Stimulated activated memory B cell treated with anti-CD40 and anti-IgM and Interleukin-4, amounts not matched to agents 10 μg/mL and 1 μg/mL and 100 μg/mL, for 72 hours (primary cell): ENCODE data around the gene TIGD6.
A peak's percentile ranks its signal among the peaks of the same experiment; 100 is the strongest.

Experiments used
- ATAC-seq: fragments of 150-1000 bp; cut with Tn5 transposase; 2 replicates; pipeline ENCODE4 v1.10.0; 2021
- H3K27ac Mint-ChIP-seq: one replicate; pipeline ENCODE4 v1.8.0; 2022; ENCODE audit warnings: mild to moderate bottlenecking, mixed read lengths
- H3K27me3 Mint-ChIP-seq: one replicate; pipeline ENCODE4 v1.8.0; 2022; ENCODE audit warnings: mixed read lengths
- H3K36me3 Mint-ChIP-seq: one replicate; pipeline ENCODE4 v1.8.0; 2022; ENCODE audit warnings: mixed read lengths
- H3K4me1 Mint-ChIP-seq: one replicate; pipeline ENCODE4 v1.8.0; 2022; ENCODE audit warnings: mixed read lengths
- H3K4me3 Mint-ChIP-seq: one replicate; pipeline ENCODE4 v1.8.0; 2022; ENCODE audit warnings: mild to moderate bottlenecking, moderate library complexity, mixed read lengths
- H3K9me3 Mint-ChIP-seq: one replicate; pipeline ENCODE4 v1.8.0; 2022; ENCODE audit warnings: mixed read lengths

Gene TIGD6

GRCh38 chr5:149966946-149967345 is 33.5 kb downstream of the TIGD6 start:
- no peak overlapping the region for H3K4me3 Mint-ChIP-seq
- H3K4me1 Mint-ChIP-seq = no peaks in the 10 kb centered on the region
- H3K9me3 Mint-ChIP-seq = no peaks in the 10 kb centered on the region
- no peak overlapping the region for H3K27ac Mint-ChIP-seq
- no peaks in the 10 kb centered on the region for H3K27me3 Mint-ChIP-seq
- peaks cover 7% of the 10 kb centered on the region for H3K36me3 Mint-ChIP-seq
- ATAC-seq = no peak

GRCh38 chr5:149963729-149964128 is 36.7 kb downstream of the TIGD6 start:
- H3K9me3 Mint-ChIP-seq = no peaks in the 10 kb centered on the region
- H3K27ac Mint-ChIP-seq = no peak overlapping the region
- no peaks in the 10 kb centered on the region for H3K36me3 Mint-ChIP-seq
- H3K4me1 Mint-ChIP-seq = peaks cover 25% of the 10 kb centered on the region
- no peak for ATAC-seq
- H3K4me3 Mint-ChIP-seq = no peak overlapping the region
- H3K27me3 Mint-ChIP-seq = no peaks in the 10 kb centered on the region

GRCh38 chr5:149962601-149963300 is 37.7 kb downstream of the TIGD6 start:
- H3K36me3 Mint-ChIP-seq = no peaks in the 10 kb centered on the region
- H3K9me3 Mint-ChIP-seq = no peaks in the 10 kb centered on the region
- no peak overlapping the region for H3K27ac Mint-ChIP-seq
- peaks cover 25% of the 10 kb centered on the region for H3K4me1 Mint-ChIP-seq
- H3K4me3 Mint-ChIP-seq = no peak overlapping the region
- ATAC-seq = no peak
- no peaks in the 10 kb centered on the region for H3K27me3 Mint-ChIP-seq

GRCh38 chr5:149961957-149962409 is 38.5 kb downstream of the TIGD6 start:
- Mint-ChIP-seq H3K9me3 (no peaks in the 10 kb centered on the region), H3K4me3 (no peak overlapping the region), H3K4me1 (peaks cover 25% of the 10 kb centered on the region), H3K27ac (no peak overlapping the region), H3K36me3 (no peaks in the 10 kb centered on the region), H3K27me3 (no peaks in the 10 kb centered on the region)
- ATAC-seq = no peak

- Mint-ChIP-seq H3K27me3 (no peaks in the 10 kb centered on the region), H3K4me1 (peaks cover 25% of the 10 kb centered on the region), H3K36me3 (no peaks in the 10 kb centered on the region), H3K9me3 (no peaks in the 10 kb centered on the region), H3K4me3 (peak overlapping the region; percentile 80), H3K27ac (peak overlapping the region; percentile 95)
- no peak for ATAC-seq
Observed at GRCh38 chr5:149961186-149961685, 39.2 kb downstream of the TIGD6 start.

GRCh38 chr5:149960272-149961185 is 39.9 kb downstream of the TIGD6 start, which contains the start of gene SLC26A2:
Gene SLC26A2, plus strand, starts transcription at chr5:149960758. Its CDS starts 16,895 bp downstream, at chr5:149977653.
- H3K36me3 Mint-ChIP-seq = no peaks in the 10 kb centered on the region
- H3K27ac Mint-ChIP-seq = peak within 1 kb of the TSS; percentile 95
- no peaks in the 10 kb centered on the region for H3K27me3 Mint-ChIP-seq
- no peaks in the 10 kb centered on the region for H3K9me3 Mint-ChIP-seq
- peak within 1 kb of the TSS; percentile 89 for H3K4me3 Mint-ChIP-seq
- H3K4me1 Mint-ChIP-seq = peaks cover 25% of the 10 kb centered on the region
- ATAC-seq = peak; percentile 100

- H3K36me3 Mint-ChIP-seq = no peaks in the 10 kb centered on the region
- H3K9me3 Mint-ChIP-seq = no peaks in the 10 kb centered on the region
- peak overlapping the region; percentile 95 for H3K27ac Mint-ChIP-seq
- no peaks in the 10 kb centered on the region for H3K27me3 Mint-ChIP-seq
- peak overlapping the region; percentile 89 for H3K4me3 Mint-ChIP-seq
- H3K4me1 Mint-ChIP-seq = peaks cover 25% of the 10 kb centered on the region
- ATAC-seq = peak; percentile 22
Observed at GRCh38 chr5:149959406-149960236, 40.8 kb downstream of the TIGD6 start.

GRCh38 chr5:149957855-149958254 is 42.6 kb downstream of the TIGD6 start:
- Mint-ChIP-seq H3K27ac (no peak overlapping the region), H3K4me3 (no peak overlapping the region), H3K4me1 (peaks cover 25% of the 10 kb centered on the region), H3K27me3 (no peaks in the 10 kb centered on the region), H3K36me3 (no peaks in the 10 kb centered on the region), H3K9me3 (no peaks in the 10 kb centered on the region)
- no peak for ATAC-seq

GRCh38 chr5:149956685-149957084 is 43.8 kb downstream of the TIGD6 start:
- Mint-ChIP-seq H3K27ac (no peak overlapping the region), H3K27me3 (no peaks in the 10 kb centered on the region), H3K4me3 (no peak overlapping the region)

GRCh38 chr5:149954798-149955197 is 45.7 kb downstream of the TIGD6 start:
- ATAC-seq = no peak
- H3K27me3 Mint-ChIP-seq = peaks cover 1% of the 10 kb centered on the region
- no peaks in the 10 kb centered on the region for H3K36me3 Mint-ChIP-seq

More at GRCh38 chr5:149956685-149957084, 43.8 kb downstream of the TIGD6 start:
- no peak for ATAC-seq
- Mint-ChIP-seq H3K9me3 (no peaks in the 10 kb centered on the region), H3K4me1 (peaks cover 23% of the 10 kb centered on the region), H3K36me3 (no peaks in the 10 kb centered on the region)

GRCh38 chr5:149953436-149954121 is 46.9 kb downstream of the TIGD6 start:
- ATAC-seq = no peak
- H3K4me3 Mint-ChIP-seq = no peak overlapping the region
- no peaks in the 10 kb centered on the region for H3K36me3 Mint-ChIP-seq
- no peaks in the 10 kb centered on the region for H3K9me3 Mint-ChIP-seq
- H3K27me3 Mint-ChIP-seq = peaks cover 10% of the 10 kb centered on the region
- no peaks in the 10 kb centered on the region for H3K4me1 Mint-ChIP-seq
- no peak overlapping the region for H3K27ac Mint-ChIP-seq

More at GRCh38 chr5:149954798-149955197, 45.7 kb downstream of the TIGD6 start:
- H3K4me3 Mint-ChIP-seq = no peak overlapping the region
- no peaks in the 10 kb centered on the region for H3K9me3 Mint-ChIP-seq
- no peak overlapping the region for H3K27ac Mint-ChIP-seq
- peaks cover 7% of the 10 kb centered on the region for H3K4me1 Mint-ChIP-seq

- no peak for ATAC-seq
- Mint-ChIP-seq H3K27ac (no peak overlapping the region), H3K36me3 (no peaks in the 10 kb centered on the region), H3K4me1 (no peaks in the 10 kb centered on the region), H3K9me3 (no peaks in the 10 kb centered on the region), H3K4me3 (no peak overlapping the region), H3K27me3 (peaks cover 28% of the 10 kb centered on the region)
Observed at GRCh38 chr5:149951138-149951749, 49.2 kb downstream of the TIGD6 start.

GRCh38 chr5:149948993-149949392 is 51.5 kb downstream of the TIGD6 start:
- Mint-ChIP-seq H3K9me3 (no peaks in the 10 kb centered on the region), H3K4me3 (no peak overlapping the region), H3K27ac (no peak overlapping the region), H3K27me3 (peaks cover 28% of the 10 kb centered on the region), H3K36me3 (no peaks in the 10 kb centered on the region), H3K4me1 (no peaks in the 10 kb centered on the region)
- ATAC-seq = no peak

- Mint-ChIP-seq H3K4me1 (no peaks in the 10 kb centered on the region), H3K9me3 (no peaks in the 10 kb centered on the region), H3K27ac (no peak overlapping the region), H3K27me3 (peaks cover 28% of the 10 kb centered on the region), H3K4me3 (no peak overlapping the region), H3K36me3 (no peaks in the 10 kb centered on the region)
- ATAC-seq = no peak
Observed at GRCh38 chr5:149946118-149946517, 54.3 kb downstream of the TIGD6 start.
